ENCODE measurements around the gene PNN. TPM values are rescaled to one million over a fixed set of nuclear protein-coding genes. Genes with fewer than 3 reads are reported as not detected.
"Not testable (repeated sequence)": the region's sequence is repeated elsewhere in the genome, so short reads cannot be mapped to it uniquely, and the experiment has no call there.

PNN gene
- total and polyA plus RNA-seq, 2 donors (not counting 1 experiment from before 2014, with no cell fraction given), result 14.4 to 14.9 TPM

- H3K9ac ChIP-seq (ENCODE audit: insufficient read depth, low read length), result no peak overlapping the region
- no peaks in the 10 kb centered on the region for H3K4me1 ChIP-seq (ENCODE audit: control insufficient read depth, extremely low read depth, insufficient read depth, low read length)
- H3K27ac ChIP-seq (ENCODE audit: insufficient read depth, low read length), result no peak overlapping the region
- no peaks in the 10 kb centered on the region for H4K20me1 ChIP-seq (ENCODE audit: control insufficient read depth, extremely low read depth, insufficient read depth, low read length)
- no peak overlapping the region for H3K4me3 ChIP-seq (replicated peaks in 1 of 4; ENCODE audit: control extremely low read depth in 1 of 4, insufficient read depth in 1 of 4, low read depth in 3 of 4, low read length in 4 of 4)
- H3K79me2 ChIP-seq (ENCODE audit: control insufficient read depth, insufficient read depth, low read length), result peaks cover 7% of the 10 kb centered on the region
- H3K27me3 ChIP-seq (ENCODE audit: control insufficient read depth, insufficient read depth, low read length), result no peaks in the 10 kb centered on the region
- H2AFZ ChIP-seq (ENCODE audit: low read length), result no peak overlapping the region
- no peak for DNase-seq (ENCODE audit: low read depth in 2 of 2)
- H3K36me3 ChIP-seq (ENCODE audit: control insufficient read depth, insufficient read depth, low read length), result peaks cover 4% of the 10 kb centered on the region
- no peaks in the 10 kb centered on the region for H3K9me3 ChIP-seq (ENCODE audit: control insufficient read depth, insufficient read depth, low read depth, low read length)
- no peak overlapping the region for H3K4me2 ChIP-seq (ENCODE audit: extremely low read depth, insufficient read depth, low read length)
- TF ChIP-seq EZH2 (IDR thresholded peaks at IDR 0.05; ENCODE audit: low read length, missing control alignments), result no peak
- TF ChIP-seq, protein P1, sequence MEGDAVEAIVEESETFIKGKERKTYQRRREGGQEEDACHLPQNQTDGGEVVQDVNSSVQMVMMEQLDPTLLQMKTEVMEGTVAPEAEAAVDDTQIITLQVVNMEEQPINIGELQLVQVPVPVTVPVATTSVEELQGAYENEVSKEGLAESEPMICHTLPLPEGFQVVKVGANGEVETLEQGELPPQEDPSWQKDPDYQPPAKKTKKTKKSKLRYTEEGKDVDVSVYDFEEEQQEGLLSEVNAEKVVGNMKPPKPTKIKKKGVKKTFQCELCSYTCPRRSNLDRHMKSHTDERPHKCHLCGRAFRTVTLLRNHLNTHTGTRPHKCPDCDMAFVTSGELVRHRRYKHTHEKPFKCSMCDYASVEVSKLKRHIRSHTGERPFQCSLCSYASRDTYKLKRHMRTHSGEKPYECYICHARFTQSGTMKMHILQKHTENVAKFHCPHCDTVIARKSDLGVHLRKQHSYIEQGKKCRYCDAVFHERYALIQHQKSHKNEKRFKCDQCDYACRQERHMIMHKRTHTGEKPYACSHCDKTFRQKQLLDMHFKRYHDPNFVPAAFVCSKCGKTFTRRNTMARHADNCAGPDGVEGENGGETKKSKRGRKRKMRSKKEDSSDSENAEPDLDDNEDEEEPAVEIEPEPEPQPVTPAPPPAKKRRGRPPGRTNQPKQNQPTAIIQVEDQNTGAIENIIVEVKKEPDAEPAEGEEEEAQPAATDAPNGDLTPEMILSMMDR (conservative IDR thresholded peaks at IDR 0.05 in 1 of 2, IDR thresholded peaks at IDR 0.05 in 1 of 2; ENCODE audit: low read depth in 1 of 2, low read length in 2 of 2), result no peak
Measured at GRCh38 chr14:39160494-39160893, 14.6 kb upstream of the PNN start.

- H3K9ac ChIP-seq (ENCODE audit: insufficient read depth, low read length); H3K4me1 ChIP-seq (ENCODE audit: control insufficient read depth, extremely low read depth, insufficient read depth, low read length); H4K20me1 ChIP-seq (ENCODE audit: control insufficient read depth, extremely low read depth, insufficient read depth, low read length); H3K36me3 ChIP-seq (ENCODE audit: control insufficient read depth, insufficient read depth, low read length); DNase-seq (ENCODE audit: low read depth in 2 of 2); H3K27me3 ChIP-seq (ENCODE audit: control insufficient read depth, insufficient read depth, low read length); H3K27ac ChIP-seq (ENCODE audit: insufficient read depth, low read length); H2AFZ ChIP-seq (ENCODE audit: low read length); H3K9me3 ChIP-seq (ENCODE audit: control insufficient read depth, insufficient read depth, low read depth, low read length): not testable (repeated sequence)
- peak overlapping the region in 2 of 4 experiments; percentile 94 to 99 for H3K4me3 ChIP-seq (replicated peaks in 1 of 4; ENCODE audit: control extremely low read depth in 1 of 4, insufficient read depth in 1 of 4, low read depth in 3 of 4, low read length in 4 of 4)
- peaks cover 36% of the 10 kb centered on the region for H3K79me2 ChIP-seq (ENCODE audit: control insufficient read depth, insufficient read depth, low read length)
- H3K4me2 ChIP-seq (ENCODE audit: extremely low read depth, insufficient read depth, low read length), result peak overlapping the region; percentile 29
Measured at GRCh38 chr14:39167797-39168320, 7.2 kb upstream of the PNN start.

- H3K4me3 ChIP-seq (replicated peaks in 1 of 4; ENCODE audit: control extremely low read depth in 1 of 4, insufficient read depth in 1 of 4, low read depth in 3 of 4, low read length in 4 of 4), result peak overlapping the region; percentile 75 to 99 (median 87)
- H3K27me3 ChIP-seq (ENCODE audit: control insufficient read depth, insufficient read depth, low read length), result no peaks in the 10 kb centered on the region
- peaks cover 4% of the 10 kb centered on the region for H3K4me1 ChIP-seq (ENCODE audit: control insufficient read depth, extremely low read depth, insufficient read depth, low read length)
- H3K79me2 ChIP-seq (ENCODE audit: control insufficient read depth, insufficient read depth, low read length), result peaks cover 36% of the 10 kb centered on the region
- H3K9me3 ChIP-seq (ENCODE audit: control insufficient read depth, insufficient read depth, low read depth, low read length), result no peaks in the 10 kb centered on the region
- H4K20me1 ChIP-seq (ENCODE audit: control insufficient read depth, extremely low read depth, insufficient read depth, low read length), result no peaks in the 10 kb centered on the region
- no peak overlapping the region for H3K27ac ChIP-seq (ENCODE audit: insufficient read depth, low read length)
- TF ChIP-seq EZH2 (IDR thresholded peaks at IDR 0.05; ENCODE audit: low read length, missing control alignments), result no peak
- TF ChIP-seq, protein P1 (conservative IDR thresholded peaks at IDR 0.05 in 1 of 2, IDR thresholded peaks at IDR 0.05 in 1 of 2; ENCODE audit: low read depth in 1 of 2, low read length in 2 of 2), result no peak
- H3K4me2 ChIP-seq (ENCODE audit: extremely low read depth, insufficient read depth, low read length), result peak overlapping the region; percentile 95
- H3K36me3 ChIP-seq (ENCODE audit: control insufficient read depth, insufficient read depth, low read length), result no peaks in the 10 kb centered on the region
- no peak overlapping the region for H2AFZ ChIP-seq (ENCODE audit: low read length)
- no peak for DNase-seq (ENCODE audit: low read depth in 2 of 2)
- no peak overlapping the region for H3K9ac ChIP-seq (ENCODE audit: insufficient read depth, low read length)
Measured at GRCh38 chr14:39168591-39168990, 6.5 kb upstream of the PNN start.
